SK-N-SH (cell line): ENCODE results near the gene CDH15. TPM values are rescaled to one million over a fixed set of nuclear protein-coding genes. Genes with fewer than 3 reads are reported as not detected.

Experiments
- CTCF ChIA-PET: fragments of 300-600, 350-600 bp; formaldehyde crosslinking; extraction: SDS; loops from one replicate; lab custom pipeline; 2021; lab: Yijun Ruan, JAX
- POLR2A ChIA-PET: fragments of 350-600 bp; sonication (Branson Sonifier 250); formaldehyde crosslinking; extraction: SDS; loops from one replicate; lab custom pipeline; 2020; ENCODE audit warnings: antibody characterized with exemption, inconsistent platforms; lab: Yijun Ruan, JAX
- DNase-seq: peaks from one replicate; pipeline ENCODE4 v3.0.0; 2012
- H2AFZ ChIP-seq: fragments of 200-600 bp; sonication (generic); 2 replicates; pipeline ENCODE4 v1.8.1; 2016; ENCODE audit warnings: antibody characterized with exemption, mild to moderate bottlenecking, low read depth
- H3F3A ChIP-seq: fragments of 200-600 bp; sonication (generic); replicated peaks from 2 replicates; pipeline ENCODE3; 2016; ENCODE audit warnings: antibody characterized with exemption, mild to moderate bottlenecking; ENCODE audit not compliant: insufficient read depth
- H3K27ac ChIP-seq, 2 experiments: fragments of 200-500 bp in 1 of 2; fragments of 200-600 bp in 1 of 2; sonication (Bioruptor generic) in 1 of 2; sonication (generic), shearing (Covaris generic) in 1 of 2; 2 replicates each; pipeline versions ENCODE4 v1.5.1 to v1.6.1; 2014 to 2016; ENCODE audit warnings: low read depth in 2 of 2, inconsistent platforms in 1 of 2, low read length in 1 of 2, mild to moderate bottlenecking in 1 of 2, mixed read lengths in 1 of 2
- H3K27me3 ChIP-seq: fragments of 200-600 bp; sonication (generic), shearing (Covaris generic); 2 replicates; pipeline ENCODE4 v1.6.1; 2016; ENCODE audit warnings: mixed run types; ENCODE audit not compliant: insufficient read depth
- H3K36me3 ChIP-seq, 2 experiments: fragments of 200-500 bp in 1 of 2; fragments of 200-600 bp in 1 of 2; sonication (Bioruptor generic) in 1 of 2; sonication (generic) in 1 of 2; replicated peaks in 1 of 2; 2 replicates each; pipeline versions ENCODE3 to v1.5.1; 2014 to 2016; ENCODE audit warnings: low read length in 1 of 2, mild to moderate bottlenecking in 1 of 2; ENCODE audit not compliant: insufficient read depth in 2 of 2, control insufficient read depth in 1 of 2
- H3K4me1 ChIP-seq, 2 experiments: fragments of 200-500 bp in 1 of 2; fragments of 200-600 bp in 1 of 2; sonication (Bioruptor generic) in 1 of 2; sonication (generic), shearing (Covaris generic) in 1 of 2; 2 replicates each; pipeline versions ENCODE4 v1.5.1 to v1.6.1; 2014 to 2016; ENCODE audit warnings: low read depth in 1 of 2, low read length in 1 of 2, mixed run types in 1 of 2; ENCODE audit not compliant: insufficient read depth in 2 of 2, control insufficient read depth in 1 of 2
- H3K4me2 ChIP-seq: fragments of 200-600 bp; sonication (generic), shearing (Covaris generic); 2 replicates; pipeline ENCODE4 v1.6.1; 2017; ENCODE audit warnings: mixed run types
- H3K4me3 ChIP-seq, 2 experiments: fragments of 200-500 bp in 1 of 2; fragments of 200-600 bp in 1 of 2; sonication (Bioruptor generic) in 1 of 2; sonication (generic), shearing (Covaris generic) in 1 of 2; 2 replicates each; pipeline versions ENCODE4 v1.5.1 to v1.8.1; 2014 to 2016; ENCODE audit warnings: low read depth in 2 of 2, inconsistent platforms in 1 of 2, low read length in 1 of 2, mild to moderate bottlenecking in 1 of 2, mixed read lengths in 1 of 2, moderate library complexity in 1 of 2
- H3K79me2 ChIP-seq: fragments of 200-600 bp; sonication (generic); 2 replicates; pipeline ENCODE4 v1.8.1; 2017; ENCODE audit warnings: mild to moderate bottlenecking; ENCODE audit not compliant: insufficient read depth
- H3K9ac ChIP-seq: fragments of 200-600 bp; sonication (generic); 2 replicates; pipeline ENCODE4 v1.6.1; 2017; ENCODE audit warnings: mixed run types
- H3K9me2 ChIP-seq: fragments of 200-600 bp; sonication (generic); 2 replicates; pipeline ENCODE4 v1.6.1; 2017; ENCODE audit warnings: mixed run types
- H3K9me3 ChIP-seq: fragments of 200-600 bp; sonication (generic); 2 replicates; pipeline ENCODE4 v1.6.1; 2017; ENCODE audit warnings: mixed run types, mild to moderate bottlenecking, moderate library complexity
- H4K20me1 ChIP-seq: fragments of 200-600 bp; sonication (generic); 2 replicates; pipeline ENCODE4 v1.6.1; 2017; ENCODE audit warnings: mild to moderate bottlenecking, mixed run types; ENCODE audit not compliant: insufficient read depth
- CTCF ChIP-seq: fragments of 200-600 bp; sonication (generic); IDR thresholded peaks from 2 replicates; pipeline ENCODE4 v1.6.1; 2017; ENCODE audit warnings: antibody characterized with exemption, mild to moderate bottlenecking, moderate library complexity
- ELF1 ChIP-seq: IDR thresholded peaks from 2 replicates; pipeline ENCODE4 v1.4.0; 2012
- FOSL2 ChIP-seq: IDR thresholded peaks from 2 replicates; pipeline ENCODE4 v1.4.0; 2012; ENCODE audit warnings: low read depth, mild to moderate bottlenecking, moderate library complexity, borderline replicate concordance
- GABPA ChIP-seq: IDR thresholded peaks from 2 replicates; pipeline ENCODE4 v1.4.0; 2012; ENCODE audit warnings: low read depth, mild to moderate bottlenecking
- GATA2 ChIP-seq: sonication (generic); formaldehyde crosslinking; IDR thresholded peaks from 2 replicates; pipeline ENCODE4 v1.5.0; 2020; ENCODE audit warnings: mild to moderate bottlenecking, missing genetic modification reagents
- MAX ChIP-seq: IDR thresholded peaks from 2 replicates; pipeline ENCODE4 v1.4.0; 2012; ENCODE audit warnings: low read depth
- MXI1 ChIP-seq: IDR thresholded peaks from 2 replicates; pipeline ENCODE4 v1.6.1; 2012; ENCODE audit warnings: mild to moderate bottlenecking, low read depth, low read length, improper control_type of control experiment
- NFIC ChIP-seq: IDR thresholded peaks from 2 replicates; pipeline ENCODE4 v1.4.0; 2012; ENCODE audit warnings: borderline replicate concordance
- POLR2AphosphoS5 ChIP-seq: IDR thresholded peaks from 2 replicates; pipeline ENCODE4 v1.6.1; 2012; ENCODE audit warnings: low read depth, low read length
- RAD21 ChIP-seq: IDR thresholded peaks from 2 replicates; pipeline ENCODE4 v1.6.1; 2012; ENCODE audit warnings: mild to moderate bottlenecking, low read length
- RFX5 ChIP-seq: IDR thresholded peaks from 2 replicates; pipeline ENCODE4 v1.6.1; 2012; ENCODE audit warnings: mild to moderate bottlenecking, improper control_type of control experiment, low read length
- SIN3A ChIP-seq: IDR thresholded peaks from 2 replicates; pipeline ENCODE4 v1.6.1; 2012; ENCODE audit warnings: low read depth, mild to moderate bottlenecking, low read length, moderate library complexity, borderline replicate concordance
- SMC3 ChIP-seq: IDR thresholded peaks from 2 replicates; pipeline ENCODE4 v1.6.1; 2012; ENCODE audit warnings: low read depth, low read length, improper control_type of control experiment
- TEAD4 ChIP-seq: IDR thresholded peaks from 2 replicates; pipeline ENCODE4 v1.4.0; 2012; ENCODE audit warnings: mild to moderate bottlenecking, borderline replicate concordance; ENCODE audit not compliant: insufficient read depth
- USF1 ChIP-seq: IDR thresholded peaks from 2 replicates; pipeline ENCODE4 v1.4.0; 2012; ENCODE audit warnings: low read depth, borderline replicate concordance
- USF2 ChIP-seq: fragments of 150-350 bp; IDR thresholded peaks from 2 replicates; pipeline ENCODE4 v1.6.1; 2017; ENCODE audit warnings: antibody characterized with exemption, low read length, low read depth, borderline replicate concordance
- WGBS: methylation state at CpG from one replicate; pipeline ENCODE4 v1.1.6; 2017; ENCODE audit warnings: low lambda C conversion rate; 5-methylcytosine and 5-hydroxymethylcytosine counted together
- polyA plus RNA-seq, 3 experiments: library from polyadenylated mRNA; depleted of rRNA; stranded (reverse); fragments of >200 nt; gene quantifications; 2 replicates each; pipeline ENCODE4 v1.2.3, GENCODE V29; 2012
- TF ChIP-seq, protein P1 (sequence below): IDR thresholded peaks from 2 replicates; pipeline ENCODE4 v1.4.0; 2012; ENCODE audit warnings: low read depth, borderline replicate concordance
- TF ChIP-seq, protein P2 (sequence below): IDR thresholded peaks from 2 replicates; pipeline ENCODE4 v1.6.1; 2012; ENCODE audit warnings: mild to moderate bottlenecking, low read depth, low read length, moderate library complexity

The CDH15 gene
- polyA plus RNA-seq, 1 of the 3 experiments (the other 2 are of a cell fraction), result 0.03 TPM

DNA sequence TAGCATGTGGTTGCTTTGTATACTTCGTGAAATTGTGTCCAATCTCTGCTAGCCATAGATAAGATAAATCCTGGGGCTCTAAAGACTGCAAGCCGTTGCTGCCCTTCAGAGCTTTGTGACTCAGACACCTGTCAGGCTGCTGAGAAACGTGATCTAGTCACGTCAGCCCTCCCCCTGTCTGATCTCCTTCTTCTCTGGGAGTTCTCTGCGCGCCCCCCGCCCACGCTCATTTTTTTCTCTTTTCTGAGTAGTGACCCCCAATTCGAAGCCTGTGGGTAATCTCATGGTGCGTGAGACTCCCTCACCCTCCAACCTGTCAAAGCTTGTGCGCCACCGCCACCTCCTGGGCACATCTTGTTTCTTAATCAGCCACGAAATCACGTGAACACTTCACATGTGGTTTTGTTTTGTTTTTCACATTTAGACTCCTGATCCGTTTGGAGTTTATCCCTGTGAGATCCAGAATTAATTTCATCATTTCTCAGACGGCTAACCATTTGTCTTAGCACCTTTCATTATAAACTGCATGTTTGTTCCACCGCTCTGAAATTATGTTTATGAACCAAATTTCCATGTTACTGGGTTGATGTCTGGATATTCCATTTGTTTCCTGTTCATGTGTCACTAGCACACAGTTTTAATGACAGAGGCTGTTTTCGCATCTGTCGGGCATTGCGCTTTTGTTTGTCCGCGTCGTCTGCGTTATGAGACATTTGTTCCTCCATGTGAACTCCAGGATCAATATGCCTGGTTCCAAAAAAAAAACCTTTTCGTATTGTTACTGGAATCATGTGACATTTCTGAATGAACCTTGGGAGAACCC is 45.0 kb downstream of the CDH15 start:
- H3K79me2 ChIP-seq, result peaks cover 33% of the 10 kb centered on the region
- no peaks in the 10 kb centered on the region for H3K27me3 ChIP-seq
- H3K36me3 ChIP-seq, result peaks cover 0 to 12% of the 10 kb centered on the region in 2 experiments
- no peak for TF ChIP-seq ELF1
- TF ChIP-seq TEAD4, result no peak
- TF ChIP-seq MAX, result peak; percentile 91
- peak; percentile 55; the same call in 1 of the 2 replicates for TF ChIP-seq SMC3
- TF ChIP-seq, protein P1, sequence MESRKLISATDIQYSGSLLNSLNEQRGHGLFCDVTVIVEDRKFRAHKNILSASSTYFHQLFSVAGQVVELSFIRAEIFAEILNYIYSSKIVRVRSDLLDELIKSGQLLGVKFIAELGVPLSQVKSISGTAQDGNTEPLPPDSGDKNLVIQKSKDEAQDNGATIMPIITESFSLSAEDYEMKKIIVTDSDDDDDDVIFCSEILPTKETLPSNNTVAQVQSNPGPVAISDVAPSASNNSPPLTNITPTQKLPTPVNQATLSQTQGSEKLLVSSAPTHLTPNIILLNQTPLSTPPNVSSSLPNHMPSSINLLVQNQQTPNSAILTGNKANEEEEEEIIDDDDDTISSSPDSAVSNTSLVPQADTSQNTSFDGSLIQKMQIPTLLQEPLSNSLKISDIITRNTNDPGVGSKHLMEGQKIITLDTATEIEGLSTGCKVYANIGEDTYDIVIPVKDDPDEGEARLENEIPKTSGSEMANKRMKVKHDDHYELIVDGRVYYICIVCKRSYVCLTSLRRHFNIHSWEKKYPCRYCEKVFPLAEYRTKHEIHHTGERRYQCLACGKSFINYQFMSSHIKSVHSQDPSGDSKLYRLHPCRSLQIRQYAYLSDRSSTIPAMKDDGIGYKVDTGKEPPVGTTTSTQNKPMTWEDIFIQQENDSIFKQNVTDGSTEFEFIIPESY, result no peak
- peak; percentile 90 for TF ChIP-seq RAD21
- peak; percentile 92; the same call in 1 of the 2 replicates for TF ChIP-seq SIN3A
- TF ChIP-seq CTCF, result peak; percentile 74
- TF ChIP-seq GATA2 (CRISPR knock-in tag), result 0 out of 2 replicates have a peak, but pooled peaks have one; percentile 17
- TF ChIP-seq RFX5, result 0 out of 2 replicates have a peak, but pooled peaks have one; percentile 25
- no peak for TF ChIP-seq NFIC
- peak; percentile 88 for TF ChIP-seq USF1
- no peak for TF ChIP-seq POLR2AphosphoS5
- TF ChIP-seq FOSL2, result no peak
- peak; percentile 61; the same call in 1 of the 2 replicates for TF ChIP-seq USF2
- TF ChIP-seq, protein P2, sequence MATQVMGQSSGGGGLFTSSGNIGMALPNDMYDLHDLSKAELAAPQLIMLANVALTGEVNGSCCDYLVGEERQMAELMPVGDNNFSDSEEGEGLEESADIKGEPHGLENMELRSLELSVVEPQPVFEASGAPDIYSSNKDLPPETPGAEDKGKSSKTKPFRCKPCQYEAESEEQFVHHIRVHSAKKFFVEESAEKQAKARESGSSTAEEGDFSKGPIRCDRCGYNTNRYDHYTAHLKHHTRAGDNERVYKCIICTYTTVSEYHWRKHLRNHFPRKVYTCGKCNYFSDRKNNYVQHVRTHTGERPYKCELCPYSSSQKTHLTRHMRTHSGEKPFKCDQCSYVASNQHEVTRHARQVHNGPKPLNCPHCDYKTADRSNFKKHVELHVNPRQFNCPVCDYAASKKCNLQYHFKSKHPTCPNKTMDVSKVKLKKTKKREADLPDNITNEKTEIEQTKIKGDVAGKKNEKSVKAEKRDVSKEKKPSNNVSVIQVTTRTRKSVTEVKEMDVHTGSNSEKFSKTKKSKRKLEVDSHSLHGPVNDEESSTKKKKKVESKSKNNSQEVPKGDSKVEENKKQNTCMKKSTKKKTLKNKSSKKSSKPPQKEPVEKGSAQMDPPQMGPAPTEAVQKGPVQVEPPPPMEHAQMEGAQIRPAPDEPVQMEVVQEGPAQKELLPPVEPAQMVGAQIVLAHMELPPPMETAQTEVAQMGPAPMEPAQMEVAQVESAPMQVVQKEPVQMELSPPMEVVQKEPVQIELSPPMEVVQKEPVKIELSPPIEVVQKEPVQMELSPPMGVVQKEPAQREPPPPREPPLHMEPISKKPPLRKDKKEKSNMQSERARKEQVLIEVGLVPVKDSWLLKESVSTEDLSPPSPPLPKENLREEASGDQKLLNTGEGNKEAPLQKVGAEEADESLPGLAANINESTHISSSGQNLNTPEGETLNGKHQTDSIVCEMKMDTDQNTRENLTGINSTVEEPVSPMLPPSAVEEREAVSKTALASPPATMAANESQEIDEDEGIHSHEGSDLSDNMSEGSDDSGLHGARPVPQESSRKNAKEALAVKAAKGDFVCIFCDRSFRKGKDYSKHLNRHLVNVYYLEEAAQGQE, result no peak
- peak; percentile 98 for TF ChIP-seq MXI1
- peak; percentile 26; the same call in 1 of the 2 replicates for TF ChIP-seq GABPA
- peak overlapping the region; percentile 77 to 84; a peak in 3 of 4 replicates for H3K27ac ChIP-seq
- DNase-seq, result peak; percentile 85
- H3K4me2 ChIP-seq, result peak overlapping the region; percentile 85
- H3K9me3 ChIP-seq, result no peaks in the 10 kb centered on the region
- peak overlapping the region; percentile 85 for H3K9ac ChIP-seq
- peaks cover 0 to 7% of the 10 kb centered on the region in 2 experiments; a peak in 2 of 4 replicates for H3K4me1 ChIP-seq
- peak overlapping the region; percentile 83 to 84 for H3K4me3 ChIP-seq
- ChIA-PET CTCF (interaction anchor here (0.7 to 1.8 kb wide), 25 partner anchors 9 to 482 kb away, joined by 3 to 8 read pairs (median 4); partner anchors contain the start of genes GALNS, SLC22A31 and TRAPPC2L), POLR2A (no interaction called here)
- H4K20me1 ChIP-seq, result no peaks in the 10 kb centered on the region
- peak overlapping the region; percentile 27; the same call in 1 of the 2 replicates for H2AFZ ChIP-seq
- H3K9me2 ChIP-seq, result no peaks in the 10 kb centered on the region
- H3F3A ChIP-seq, result no peaks in the 10 kb centered on the region
- 5% methylated on average over 25 of the region's 25 CpGs for WGBS
